Bone marrow (tissue), 2 donors: ENCODE results near the gene CBX4.
"Not testable (repeated sequence)": the region's sequence is repeated elsewhere in the genome, so short reads cannot be mapped to it uniquely, and the experiment has no call there.

Experiments
- DNase-seq, 2 donors: peaks; one replicate each; lab custom pipeline; 2025; lab: John Stamatoyannopoulos, UW

Gene CBX4

GRCh38 chr17:79859676-79860615 is 20.7 kb upstream of the CBX4 start:
- DNase-seq: no peak

- DNase-seq: no peak
Measured at GRCh38 chr17:79857095-79857494, 17.9 kb upstream of the CBX4 start.

GRCh38 chr17:79855331-79856124 is 16.3 kb upstream of the CBX4 start:
- no peak for DNase-seq

- DNase-seq: no peak
Measured at GRCh38 chr17:79854080-79855060, 15.1 kb upstream of the CBX4 start.

- not testable (repeated sequence) for DNase-seq
Measured at GRCh38 chr17:79853168-79853567, 13.9 kb upstream of the CBX4 start.

- peak in 1 of 2 donors; percentile 12 for DNase-seq
Measured at GRCh38 chr17:79852748-79853147, 13.5 kb upstream of the CBX4 start.

GRCh38 chr17:79851461-79851817 is 12.2 kb upstream of the CBX4 start:
- DNase-seq: no peak

- DNase-seq: peak in 1 of 2 donors; percentile 14
Measured at GRCh38 chr17:79850571-79851460, 11.6 kb upstream of the CBX4 start.

GRCh38 chr17:79849953-79850352 is 10.7 kb upstream of the CBX4 start:
- DNase-seq: no peak

GRCh38 chr17:79848370-79848766 is 9.1 kb upstream of the CBX4 start:
- DNase-seq: no peak

- DNase-seq: no peak
Measured at GRCh38 chr17:79847698-79848369, 8.6 kb upstream of the CBX4 start.

GRCh38 chr17:79845601-79845949 is 6.3 kb upstream of the CBX4 start:
- peak in 1 of 2 donors; percentile 37 for DNase-seq

- no peak for DNase-seq
Measured at GRCh38 chr17:79844869-79845600, 5.8 kb upstream of the CBX4 start.

GRCh38 chr17:79843816-79844800 is 4.9 kb upstream of the CBX4 start:
- DNase-seq: no peak

- no peak for DNase-seq
Measured at GRCh38 chr17:79843474-79843815, 4.2 kb upstream of the CBX4 start.

GRCh38 chr17:79842656-79843473 is 3.6 kb upstream of the CBX4 start:
- peak in 1 of 2 donors; percentile 29 for DNase-seq

GRCh38 chr17:79842136-79842655 is 3.0 kb upstream of the CBX4 start:
- DNase-seq: no peak
